ENCODE results near the gene ZNF91.
"Not testable (repeated sequence)": the region's sequence is repeated elsewhere in the genome, so short reads cannot be mapped to it uniquely, and the experiment has no call there.

The ZNF91 gene

GRCh38 chr19:23395041-23395721 lies at the start of gene ZNF91:
ZNF91 (minus strand) TSS chr19:23395471; CDS start chr19:23395354, 117 bp downstream.
- DNase-seq, result peak; percentile 90

GRCh38 chr19:23440791-23441190 lies 45.5 kb upstream of the ZNF91 start:
- no peak for DNase-seq

GRCh38 chr19:23440207-23440606 lies 44.9 kb upstream of the ZNF91 start:
- DNase-seq, result no peak

DNA sequence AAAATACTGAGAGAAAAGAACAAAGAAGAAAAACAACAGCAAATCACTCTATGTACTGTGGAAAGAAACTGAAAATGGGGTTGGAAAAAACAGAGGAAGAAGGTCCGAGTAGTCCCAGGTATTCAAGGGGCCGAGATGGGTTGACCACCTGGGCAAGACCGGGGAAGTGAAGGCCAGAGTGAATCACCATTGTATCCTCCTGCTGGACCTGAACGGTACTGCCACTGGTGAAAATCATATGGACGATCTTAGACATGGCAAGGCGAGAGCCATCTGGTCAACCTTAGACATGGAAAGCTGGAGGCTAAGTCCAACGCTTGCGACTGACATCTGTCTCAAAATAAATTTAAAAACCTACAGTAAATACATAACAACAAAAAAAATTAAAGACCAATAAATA lies 44.4 kb upstream of the ZNF91 start:
- DNase-seq, result no peak

GRCh38 chr19:23437901-23438300 lies 42.6 kb upstream of the ZNF91 start:
- no peak for DNase-seq

- no peak for DNase-seq
Observed at GRCh38 chr19:23436944-23437343, 41.7 kb upstream of the ZNF91 start.

GRCh38 chr19:23436318-23436717 lies 41.0 kb upstream of the ZNF91 start:
- DNase-seq, result no peak

GRCh38 chr19:23420824-23421223 lies 25.6 kb upstream of the ZNF91 start:
- DNase-seq, result no peak

GRCh38 chr19:23419261-23419660 lies 24.0 kb upstream of the ZNF91 start:
- DNase-seq, result not testable (repeated sequence)

- no peak for DNase-seq
Observed at GRCh38 chr19:23415561-23416191, 20.4 kb upstream of the ZNF91 start.

DNA sequence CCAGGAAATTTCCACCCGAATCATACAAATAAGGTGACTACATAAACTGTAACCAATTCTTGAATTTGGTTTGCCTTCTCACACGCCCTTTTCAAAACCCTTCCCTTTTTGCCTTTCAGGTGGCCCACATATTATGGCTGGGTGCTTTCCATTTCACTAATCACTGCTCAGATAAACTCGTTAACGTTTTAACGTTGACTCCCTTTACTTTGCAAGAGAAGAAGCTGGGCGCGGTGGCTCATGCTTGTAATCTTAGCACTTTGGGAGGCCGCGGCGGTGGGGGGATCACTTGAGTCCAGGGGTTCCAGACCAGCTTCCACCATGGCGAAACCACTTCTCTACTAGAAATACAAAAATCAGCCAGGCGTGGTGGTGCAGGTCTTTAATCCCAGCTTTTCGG lies 19.8 kb upstream of the ZNF91 start:
- no peak for DNase-seq

DNA sequence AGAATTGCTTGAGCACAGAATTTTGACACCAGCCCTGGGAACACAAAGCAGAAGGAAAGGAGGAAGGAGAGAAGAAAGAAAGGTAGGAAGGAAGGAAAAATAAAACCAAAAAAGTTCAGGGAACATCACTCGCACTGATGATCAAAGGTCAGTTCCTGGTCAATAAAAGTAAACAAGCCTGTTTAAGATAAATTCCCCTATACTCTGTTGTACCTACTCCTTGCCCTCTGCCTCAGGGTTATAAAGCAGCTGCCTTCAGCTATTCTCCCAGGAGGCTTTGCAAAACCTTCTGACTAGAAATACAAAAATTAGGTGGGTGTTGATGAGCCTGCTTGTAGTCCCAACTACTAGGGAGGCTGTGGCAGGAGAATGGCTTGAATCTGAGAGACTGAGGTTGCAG lies 14.9 kb upstream of the ZNF91 start:
- DNase-seq, result no peak

- DNase-seq, result no peak
Observed at GRCh38 chr19:23409392-23410048, 14.2 kb upstream of the ZNF91 start.

DNA sequence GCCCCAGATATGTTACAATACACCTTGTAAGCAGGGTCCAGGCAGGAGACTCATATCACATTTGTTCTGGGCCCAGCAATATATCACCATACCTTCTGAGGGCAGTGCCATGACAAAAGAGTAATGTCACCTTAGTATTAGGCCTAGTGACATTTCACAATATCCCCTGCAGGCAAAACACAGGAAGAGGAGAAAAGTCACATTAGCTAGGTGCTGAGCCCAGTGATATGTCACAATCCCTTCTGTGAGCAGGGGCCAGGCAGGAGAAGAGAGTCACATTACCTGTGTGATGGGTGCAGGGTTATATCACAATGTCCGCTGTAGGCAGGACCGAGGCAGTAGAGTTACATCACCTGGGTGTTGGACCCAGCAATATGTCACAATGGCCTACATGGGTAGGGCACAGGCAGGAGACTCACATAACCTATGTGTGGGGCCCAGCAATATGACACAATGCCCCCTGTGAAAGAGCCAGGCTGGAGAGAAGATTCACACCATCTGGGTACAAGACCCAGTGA lies 12.4 kb upstream of the ZNF91 start:
- no peak for DNase-seq

- DNase-seq, result no peak
Observed at GRCh38 chr19:23406721-23407120, 11.4 kb upstream of the ZNF91 start.

GRCh38 chr19:23406091-23406490 lies 10.8 kb upstream of the ZNF91 start:
- no peak for DNase-seq

DNA sequence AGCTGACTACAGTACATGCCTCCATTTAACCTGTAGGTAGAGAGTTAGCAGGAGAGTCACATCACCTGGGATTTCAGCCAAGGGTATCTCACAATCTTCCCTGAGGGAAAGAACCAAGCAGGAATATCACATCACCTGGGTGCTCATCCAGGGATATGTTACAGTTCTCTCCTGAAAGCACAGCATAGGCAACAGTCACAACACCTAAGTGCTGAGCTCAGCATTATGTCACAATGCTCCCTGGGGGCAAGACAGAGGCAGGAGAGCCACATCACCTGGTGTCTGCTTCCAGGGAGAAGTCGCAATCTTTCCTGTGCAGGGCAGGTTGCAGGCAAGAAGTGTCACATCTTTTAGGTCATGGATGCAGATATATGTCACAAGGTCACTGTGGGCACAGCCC lies 9.4 kb upstream of the ZNF91 start:
- DNase-seq, result no peak

DNA sequence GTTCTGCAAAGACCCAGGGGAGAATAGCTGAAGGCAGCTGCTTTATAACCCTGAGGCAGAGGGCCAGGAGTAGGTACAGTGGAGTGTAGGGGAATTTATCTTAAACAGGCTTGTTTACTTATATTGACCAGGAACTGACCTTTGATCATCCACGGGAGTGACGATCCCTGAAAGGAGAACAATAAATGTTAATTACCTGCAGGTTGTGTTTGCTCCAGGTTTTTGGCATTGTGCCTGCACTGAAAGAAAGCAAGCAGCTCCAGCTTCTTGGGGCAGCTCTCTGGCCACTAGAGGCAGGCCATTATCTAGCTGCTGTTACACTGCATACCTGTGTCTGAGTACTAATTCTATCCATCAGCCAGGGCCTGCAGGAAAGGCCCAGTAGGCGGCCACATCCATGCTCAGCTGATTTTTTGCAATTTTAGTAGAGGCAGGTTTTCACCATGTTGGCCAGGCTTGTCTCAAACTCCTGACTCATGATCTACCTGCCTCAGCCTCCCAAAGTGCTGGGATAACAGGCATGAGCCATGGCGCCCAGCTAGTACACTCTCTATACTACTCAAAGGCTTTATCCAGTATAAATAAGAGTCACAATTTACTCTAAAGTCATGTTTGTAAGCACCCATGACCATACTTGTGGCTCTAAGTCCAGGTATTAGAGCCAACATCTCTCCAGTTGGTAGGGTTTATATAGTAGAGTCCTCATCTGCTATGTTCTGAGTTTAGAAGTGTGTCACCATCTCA lies 8.5 kb upstream of the ZNF91 start:
- no peak for DNase-seq

DNA sequence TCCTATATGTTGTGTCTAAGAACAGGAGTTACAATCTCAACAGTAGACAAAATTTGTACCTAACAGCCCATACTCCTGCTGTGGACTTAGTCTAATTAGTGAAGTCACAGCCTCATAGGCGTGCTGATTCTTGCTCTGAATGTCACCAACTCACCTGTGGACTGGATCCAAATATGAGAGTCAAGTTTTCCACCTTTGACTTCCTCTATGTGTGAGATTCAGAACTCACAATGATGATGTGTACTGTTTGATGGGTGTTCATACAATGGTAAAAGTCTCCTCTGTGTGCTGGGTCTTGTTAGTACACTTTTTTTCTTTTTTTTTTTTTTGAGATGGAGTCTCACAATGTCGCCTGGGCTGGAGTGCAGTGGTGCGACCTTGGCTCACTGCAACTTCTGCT lies 7.8 kb upstream of the ZNF91 start:
- no peak for DNase-seq

- DNase-seq, result no peak
Observed at GRCh38 chr19:23402388-23402787, 7.1 kb upstream of the ZNF91 start.

GRCh38 chr19:23401086-23401610 lies 5.9 kb upstream of the ZNF91 start:
- DNase-seq, result no peak

DNA sequence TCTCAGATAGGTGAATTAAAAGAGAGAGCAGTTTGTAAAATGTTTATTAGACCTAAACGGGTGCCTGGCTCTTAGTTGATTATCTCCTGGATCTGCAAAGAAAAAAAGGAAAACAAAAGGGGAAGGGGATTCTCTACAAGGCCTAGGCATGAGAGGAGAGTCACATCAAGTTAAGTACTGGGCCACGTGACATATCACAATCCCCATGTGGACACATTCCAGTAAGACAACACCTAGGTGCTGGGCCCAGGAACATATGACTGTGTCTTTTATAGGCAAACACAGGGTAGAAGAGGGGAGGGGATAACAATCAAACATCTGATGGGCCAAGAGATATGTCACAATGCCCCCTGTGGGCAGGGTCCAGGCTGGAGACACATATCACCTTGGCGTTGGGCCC lies 4.2 kb upstream of the ZNF91 start:
- no peak for DNase-seq

DNA sequence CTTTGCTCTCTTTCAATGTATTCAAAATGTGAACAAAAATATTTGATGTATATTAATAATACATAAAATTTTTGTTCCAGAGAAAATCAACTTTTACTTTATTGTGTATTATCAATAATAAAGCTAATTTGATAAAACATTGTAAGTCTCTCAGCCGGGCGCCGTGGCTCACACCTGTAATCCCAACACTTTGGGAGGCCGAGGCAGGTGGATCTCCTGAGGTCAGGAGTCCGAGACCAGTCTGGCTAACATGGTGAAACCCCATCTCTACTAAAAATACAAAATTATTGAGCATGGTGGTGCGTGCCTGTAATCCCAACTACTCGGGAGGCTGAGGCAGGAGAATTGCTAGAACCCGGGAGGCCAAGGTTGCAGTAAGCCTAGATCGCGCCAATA lies 449 bp upstream of the ZNF91 start:
- DNase-seq, result not testable (repeated sequence)
